ENCODE measurements around the gene TMEM72. TPM values are rescaled to one million over a fixed set of nuclear protein-coding genes. Genes with fewer than 3 reads are reported as not detected.
A peak's percentile ranks its signal among the peaks of the same experiment; 100 is the strongest.

TMEM72 gene
- total and polyA plus RNA-seq, 2 of the 13 experiments (the other 11 are each of a cell fraction or from before 2014, with no cell fraction given), result 0.04 TPM; not detected in 1

- H3K9ac ChIP-seq (ENCODE audit: insufficient read depth, low read depth, low read length), result no peak overlapping the region
- BruUV-seq (replicated peaks), result no TSS peak
Measured at GRCh38 chr10:44879531-44879899, 31.6 kb upstream of the TMEM72 start.

GRCh38 chr10:44880090-44880715 is 30.9 kb upstream of the TMEM72 start:
- peaks cover 10% of the 10 kb centered on the region for H3K4me1 ChIP-seq (ENCODE audit: insufficient read depth, low read length)
- H3K9ac ChIP-seq (ENCODE audit: insufficient read depth, low read depth, low read length), result no peak overlapping the region
- FAIRE-seq (no peak), ATAC-seq (no peak), DNase-seq (ENCODE audit: low spot score) (no peak)
- no TSS peak for BruUV-seq (replicated peaks)
- H2AFZ ChIP-seq (ENCODE audit: low read length), result no peak overlapping the region
- no peaks in the 10 kb centered on the region for H3K9me3 ChIP-seq (ENCODE audit: low read length)
- TF ChIP-seq SYNCRIP (IDR thresholded peaks at IDR 0.05; ENCODE audit: insufficient read depth, low read depth, low read length) (no peak), ZMAT5 (CRISPR knock-in tag; IDR thresholded peaks at IDR 0.05; ENCODE audit: borderline replicate concordance, low read depth) (no peak), ZNF83 (CRISPR knock-in tag; IDR thresholded peaks at IDR 0.05; ENCODE audit: borderline replicate concordance) (no peak), ZNF800 (CRISPR knock-in tag; IDR thresholded peaks at IDR 0.05) (no peak), SMARCE1 (IDR thresholded peaks at IDR 0.05; ENCODE audit: borderline replicate concordance) (no peak), ZNF124 (CRISPR knock-in tag; IDR thresholded peaks at IDR 0.05) (no peak)
- ChIA-PET POLR2A (no interaction called here), CTCF (ENCODE audit: low intra/inter-chr PET ratio, low total read pairs) (no interaction called here)
- H3K4me3 ChIP-seq (replicated peaks in 1 of 3; ENCODE audit: insufficient read depth in 1 of 3, low read depth in 2 of 3, low read length in 3 of 3), result no peak overlapping the region
- in situ Hi-C loops (cut with HindIII; ENCODE audit: extremely low pct_ligation_motif_present, low pct_unique_long_range_greater_than_20kb) (no loop called here), intact Hi-C loops (cut with micrococcal nuclease; ENCODE audit: unreplicated experiment) (no loop called here)
- H3K36me3 ChIP-seq (replicated peaks in 1 of 2; ENCODE audit: control insufficient read depth in 1 of 2, insufficient read depth in 2 of 2, low read length in 2 of 2), result no peaks in the 10 kb centered on the region
- H4K20me1 ChIP-seq (ENCODE audit: insufficient read depth, low read length), result no peaks in the 10 kb centered on the region
- no peak overlapping the region for H3K4me2 ChIP-seq (ENCODE audit: low read depth, low read length)
- WGBS (ENCODE audit: low lambda C conversion rate), result 41% methylated on average over 16 of the region's 17 CpGs
- no peaks in the 10 kb centered on the region for H3K79me2 ChIP-seq (ENCODE audit: insufficient read depth, low read length)
- H3K27ac ChIP-seq (ENCODE audit: extremely low read length, insufficient read depth, low read length), result no peak overlapping the region
- H3K27me3 ChIP-seq (ENCODE audit: control insufficient read depth in 1 of 2, insufficient read depth in 2 of 2, low read length in 2 of 2), result peaks cover 0 to 38% of the 10 kb centered on the region in 2 experiments; a peak in 3 of 5 replicates

More at GRCh38 chr10:44879531-44879899, 31.6 kb upstream of the TMEM72 start:
- POLR2A ChIA-PET, result no interaction called here
- H3K4me1 ChIP-seq (ENCODE audit: insufficient read depth, low read length), result peaks cover 14% of the 10 kb centered on the region
- no peaks in the 10 kb centered on the region for H3K9me3 ChIP-seq (ENCODE audit: low read length)
- H2AFZ ChIP-seq (ENCODE audit: low read length), result no peak overlapping the region
- no peak for DNase-seq (ENCODE audit: low spot score)
- TF ChIP-seq MYNN (CRISPR knock-in tag; IDR thresholded peaks at IDR 0.05; ENCODE audit: low read depth), result no peak
- TF ChIP-seq ZNF577 (CRISPR knock-in tag; IDR thresholded peaks at IDR 0.05; ENCODE audit: borderline replicate concordance, low read depth), result no peak
- TF ChIP-seq CREM (IDR thresholded peaks at IDR 0.05), result no peak
- TF ChIP-seq CREM (CRISPR knock-in tag; IDR thresholded peaks at IDR 0.05), result no peak
- TF ChIP-seq SALL2 (CRISPR knock-in tag; IDR thresholded peaks at IDR 0.05), result no peak
- TF ChIP-seq ZNF597 (CRISPR knock-in tag; IDR thresholded peaks at IDR 0.05), result no peak
- TF ChIP-seq AGO2 (optimal IDR thresholded peaks at IDR 0.05; ENCODE audit: low read depth, low read length), result no peak
- TF ChIP-seq SMYD3 (CRISPR knock-in tag; IDR thresholded peaks at IDR 0.05), result no peak
- no peak for TF ChIP-seq ZNF20 (CRISPR knock-in tag; IDR thresholded peaks at IDR 0.05)
- TF ChIP-seq ZNF709 (CRISPR knock-in tag; IDR thresholded peaks at IDR 0.05), result no peak
- no peak for TF ChIP-seq STAG1 (CRISPR knock-in tag; IDR thresholded peaks at IDR 0.05)
- TF ChIP-seq ZNF83 (CRISPR knock-in tag; IDR thresholded peaks at IDR 0.05; ENCODE audit: borderline replicate concordance), result no peak
- TF ChIP-seq ZFP1 (CRISPR knock-in tag; IDR thresholded peaks at IDR 0.05), result no peak
- in situ Hi-C loops (cut with HindIII; ENCODE audit: extremely low pct_ligation_motif_present, low pct_unique_long_range_greater_than_20kb), result no loop called here
- WGBS (ENCODE audit: low lambda C conversion rate), result 52% methylated on average over 10 of the region's 14 CpGs
- no peak; the same call in 2 of the 3 replicates for ATAC-seq
- FAIRE-seq, result no peak
- H3K27ac ChIP-seq (ENCODE audit: extremely low read length, insufficient read depth, low read length), result no peak overlapping the region
- H4K20me1 ChIP-seq (ENCODE audit: insufficient read depth, low read length), result no peaks in the 10 kb centered on the region
- intact Hi-C loops (cut with micrococcal nuclease; ENCODE audit: unreplicated experiment), result no loop called here
- CTCF ChIA-PET (ENCODE audit: low intra/inter-chr PET ratio, low total read pairs), result no interaction called here
- no peaks in the 10 kb centered on the region for H3K36me3 ChIP-seq (replicated peaks in 1 of 2; ENCODE audit: control insufficient read depth in 1 of 2, insufficient read depth in 2 of 2, low read length in 2 of 2)
- no peaks in the 10 kb centered on the region for H3K79me2 ChIP-seq (ENCODE audit: insufficient read depth, low read length)
- no peak overlapping the region for H3K4me3 ChIP-seq (replicated peaks in 1 of 3; ENCODE audit: insufficient read depth in 1 of 3, low read depth in 2 of 3, low read length in 3 of 3)
- H3K27me3 ChIP-seq (ENCODE audit: control insufficient read depth in 1 of 2, insufficient read depth in 2 of 2, low read length in 2 of 2), result peaks cover 0 to 38% of the 10 kb centered on the region in 2 experiments; a peak in 3 of 5 replicates
- H3K4me2 ChIP-seq (ENCODE audit: low read depth, low read length), result peak overlapping the region; percentile 80; the same call in 1 of the 2 replicates
